Endothelial cell of umbilical vein (primary cell): ENCODE measurements around the gene HSD17B7. TPM values are rescaled to one million over a fixed set of nuclear protein-coding genes. Genes with fewer than 3 reads are reported as not detected.

Source experiments
- BruUV-seq: library from RNA; stranded (reverse); fragments of 400-500 nt; replicated peaks from 2 replicates; lab custom pipeline; 2021; lab: Mats Ljungman, UMichigan
- CTCF ChIA-PET: fragments of 300-600, 350-600 bp; sonication (Branson Sonifier 250); formaldehyde crosslinking; loops from one replicate; lab custom pipeline; 2021; ENCODE audit warnings: antibody characterized with exemption, inconsistent platforms; lab: Charles Lee
- POLR2A ChIA-PET: fragments of 300-600, 350-600 bp; sonication (Branson Sonifier 250); formaldehyde crosslinking; loops from one replicate; lab custom pipeline; 2021; ENCODE audit warnings: antibody characterized with exemption, inconsistent platforms; lab: Charles Lee
- DNase-seq: peaks from one replicate; pipeline ENCODE4 v3.0.0-alpha.2; 2011; ENCODE audit warnings: low read depth, low spot score
- FAIRE-seq: peaks from 2 replicates; lab custom pipeline; 2011; peaks lifted over from hg19 to GRCh38; lab: Jason Lieb, UNC
- H2AFZ ChIP-seq: 2 replicates; pipeline ENCODE4 v1.6.0; 2012; ENCODE audit warnings: low read depth, low read length, control low read depth, inconsistent platforms
- H3K27ac ChIP-seq: 2 replicates; pipeline ENCODE4 v1.5.1; 2011; ENCODE audit warnings: low read depth, mild to moderate bottlenecking, control low read depth, low read length, moderate library complexity; ENCODE audit not compliant: insufficient read depth
- H3K27me3 ChIP-seq, 2 experiments: 2 replicates each; pipeline versions ENCODE4 v1.6.0 to v1.6.1; 2011; ENCODE audit warnings: low read length in 2 of 2, mixed read lengths in 1 of 2; ENCODE audit not compliant: control insufficient read depth in 2 of 2, insufficient read depth in 2 of 2
- H3K36me3 ChIP-seq, 2 experiments: 2 replicates in 1 of 2; 3 replicates in 1 of 2; pipeline ENCODE4 v1.5.1; 2011; ENCODE audit warnings: low read length in 2 of 2, mild to moderate bottlenecking in 1 of 2, moderate library complexity in 1 of 2; ENCODE audit not compliant: control insufficient read depth in 2 of 2, insufficient read depth in 2 of 2; ENCODE audit errors: extremely low read depth in 1 of 2
- H3K4me1 ChIP-seq: 3 replicates; pipeline ENCODE4 v1.5.1; 2011; ENCODE audit warnings: mild to moderate bottlenecking, low read length; ENCODE audit not compliant: control insufficient read depth, insufficient read depth; ENCODE audit errors: extremely low read depth
- H3K4me2 ChIP-seq: 2 replicates; pipeline ENCODE4 v1.6.1; 2011; ENCODE audit warnings: low read length, control low read depth, mixed read lengths; ENCODE audit not compliant: insufficient read depth
- H3K4me3 ChIP-seq, 3 experiments: fragments of 200-600 bp in 1 of 3; sonication (generic), shearing (Covaris generic) in 1 of 3; replicated peaks in 1 of 3; 2 replicates each; pipeline ENCODE4 v1.5.1; 2011 to 2016; ENCODE audit warnings: control low read depth in 3 of 3, low read length in 3 of 3, mild to moderate bottlenecking in 2 of 3, inconsistent platforms in 1 of 3, low read depth in 1 of 3, moderate library complexity in 1 of 3; ENCODE audit not compliant: insufficient read depth in 1 of 3
- H3K79me2 ChIP-seq: 2 replicates; pipeline ENCODE4 v1.6.0; 2012; ENCODE audit warnings: low read length, inconsistent platforms; ENCODE audit not compliant: control insufficient read depth, insufficient read depth
- H3K9ac ChIP-seq: replicated peaks from 2 replicates; pipeline ENCODE3; 2011; ENCODE audit warnings: low read length, control low read depth; ENCODE audit not compliant: insufficient read depth; ENCODE audit errors: extremely low read depth
- H3K9me1 ChIP-seq: replicated peaks from 3 replicates; pipeline ENCODE4 v1.6.0; 2011; ENCODE audit warnings: mild to moderate bottlenecking, low read length; ENCODE audit not compliant: control insufficient read depth, insufficient read depth; ENCODE audit errors: extremely low read depth
- H3K9me3 ChIP-seq: replicated peaks from 2 replicates; pipeline ENCODE4 v1.5.1; 2012; ENCODE audit warnings: low read length, inconsistent platforms; ENCODE audit not compliant: control insufficient read depth, insufficient read depth
- H4K20me1 ChIP-seq: replicated peaks from 2 replicates; pipeline ENCODE3; 2011; ENCODE audit warnings: mild to moderate bottlenecking, low read length; ENCODE audit not compliant: control insufficient read depth, insufficient read depth; ENCODE audit errors: extremely low read depth
- CTCF ChIP-seq, 2 donors: IDR thresholded peaks; 1 replicate in 1 of 2; 2 replicates in 1 of 2; pipeline ENCODE4 v1.5.1; 2011; ENCODE audit warnings: low read length in 2 of 2, mild to moderate bottlenecking in 2 of 2, moderate library complexity in 2 of 2, control low read depth in 1 of 2, inconsistent platforms in 1 of 2, low read depth in 1 of 2; ENCODE audit not compliant: insufficient read depth in 1 of 2; ENCODE audit errors: extremely low read depth in 1 of 2
- EZH2 ChIP-seq: IDR thresholded peaks from 2 replicates; pipeline ENCODE4 v1.6.1; 2012; ENCODE audit warnings: borderline replicate concordance, low read depth, mild to moderate bottlenecking, moderate library complexity, low read length, inconsistent platforms; ENCODE audit not compliant: severe bottlenecking
- FOS ChIP-seq: IDR thresholded peaks from 2 replicates; pipeline ENCODE4 v1.6.1; 2011; ENCODE audit warnings: mild to moderate bottlenecking, low read length, moderate library complexity, borderline replicate concordance; ENCODE audit not compliant: insufficient read depth
- GATA2 ChIP-seq: IDR thresholded peaks from 2 replicates; pipeline ENCODE4 v1.7.0; 2011; ENCODE audit warnings: low read depth, mild to moderate bottlenecking, moderate library complexity, mixed read lengths, low read length; ENCODE audit not compliant: insufficient read length, insufficient read depth
- JUN ChIP-seq: IDR thresholded peaks from 2 replicates; pipeline ENCODE4 v1.6.1; 2011; ENCODE audit warnings: borderline replicate concordance, low read depth; ENCODE audit not compliant: insufficient read length, insufficient read depth
- MAX ChIP-seq: IDR thresholded peaks from 2 replicates; pipeline ENCODE4 v1.6.1; 2011; ENCODE audit not compliant: insufficient read depth, insufficient read length
- MYC ChIP-seq: IDR thresholded peaks from one replicate; pipeline ENCODE4 v1.6.1; 2011; ENCODE audit warnings: mild to moderate bottlenecking, low read depth, low read length
- POLR2A ChIP-seq: IDR thresholded peaks from 2 replicates; pipeline ENCODE4 v1.6.1; 2012; ENCODE audit warnings: low read depth, mild to moderate bottlenecking, control low read depth, low read length
- POLR2AphosphoS5 ChIP-seq: IDR thresholded peaks from 2 replicates; pipeline ENCODE4 v1.6.1; 2012; ENCODE audit warnings: low read depth, mild to moderate bottlenecking, control low read depth, low read length, moderate library complexity; ENCODE audit not compliant: insufficient read depth
- dilution Hi-C: fragments of 300-500 bp; cut with MboI; formaldehyde crosslinking; loops from one replicate; pipeline ENCODE4 v1.15.0; 2019; ENCODE audit warnings: low sequenced_read_pairs; ENCODE audit not compliant: extremely low pct_ligation_motif_present
- intact Hi-C: fragments of 100-400 bp; cut with micrococcal nuclease; formaldehyde crosslinking; loops from one replicate; pipeline ENCODE4 v1.10.0; 2022
- polyA plus RNA-seq, 4 experiments: library from polyadenylated mRNA; depleted of rRNA in 3 of 4; stranded (reverse) in 3 of 4; unstranded in 1 of 4; fragments of >200 nt; gene quantifications; 2 replicates each; pipeline versions ENCODE4 v1.2.1 to v1.2.3, GENCODE V29; 2011 to 2012; ENCODE audit warnings: missing spikeins in 1 of 4
- total RNA-seq: library from RNA; stranded (reverse); gene quantifications from 2 replicates; pipeline ENCODE4 v1.2.3, GENCODE V29; 2021

The HSD17B7 gene
- total and polyA plus RNA-seq, 2 donors (not counting 3 experiments of a cell fraction or from before 2014, with no cell fraction given) = 17.7 to 26.6 TPM

GRCh38 chr1:162854245-162854882 lies 63.9 kb downstream of the HSD17B7 start:
- peak overlapping the region; percentile 93 for H3K27ac ChIP-seq
- POLR2A ChIA-PET = interaction anchor here (0.6 to 1.6 kb wide), 3 partner anchors 20 to 215 kb away, joined by 3 to 10 read pairs (median 7); partner anchors contain the start of gene RGS4
- dilution Hi-C loops = loop anchor here (25.0 kb wide), 1 partner anchor 208 kb away; the partner anchor contains the start of gene RGS4
- H4K20me1 ChIP-seq = no peaks in the 10 kb centered on the region
- FAIRE-seq (peak; percentile 52), DNase-seq (peak; percentile 82)
- CTCF ChIA-PET = interaction anchor here (0.7 to 2.7 kb wide), 26 partner anchors 15 to 497 kb away, joined by 3 to 80 read pairs (median 4); partner anchors contain the start of genes NUF2, RGS4 and RGS5
- BruUV-seq = no TSS peak
- H3K9ac ChIP-seq = peak overlapping the region; percentile 82
- H3K4me3 ChIP-seq = peak overlapping the region in 1 of 3 experiments; percentile 4
- H3K9me1 ChIP-seq = no peaks in the 10 kb centered on the region
- no peak for TF ChIP-seq EZH2
- no peak for TF ChIP-seq MAX
- no peak for TF ChIP-seq GATA2
- no peak for TF ChIP-seq MYC
- TF ChIP-seq JUN = peak; percentile 65
- TF ChIP-seq CTCF (IDR thresholded peaks at IDR 0.05; ENCODE audit: extremely low read depth in 1 of 2, insufficient read depth in 1 of 2, low read depth in 1 of 2, low read length in 2 of 2) = peak; percentile 63 to 68
- peak; percentile 49 for TF ChIP-seq FOS
- TF ChIP-seq POLR2AphosphoS5 = peak; percentile 14
- TF ChIP-seq POLR2A = peak; percentile 7
- H3K36me3 ChIP-seq = no peaks in the 10 kb centered on the region
- peak overlapping the region; percentile 53 for H2AFZ ChIP-seq
- no peaks in the 10 kb centered on the region for H3K27me3 ChIP-seq
- H3K4me1 ChIP-seq = peaks cover 57% of the 10 kb centered on the region
- peak overlapping the region; percentile 80 for H3K4me2 ChIP-seq
- no peaks in the 10 kb centered on the region for H3K9me3 ChIP-seq
- H3K79me2 ChIP-seq = no peaks in the 10 kb centered on the region
- intact Hi-C loops = loop anchor here (1.0 kb wide), 5 partner anchors 20 to 461 kb away; partner anchors contain the start of gene RGS4
